Liver (tissue), 9 donors: ENCODE measurements around the gene TOP1. TPM values are rescaled to one million over a fixed set of nuclear protein-coding genes. Genes with fewer than 3 reads are reported as not detected.

Experiments
- DNase-seq: peaks from one replicate; pipeline ENCODE4 v3.0.0-alpha.2; 2017; ENCODE audit warnings: low spot score
- H3K27ac ChIP-seq, 2 donors: one replicate each; pipeline ENCODE4 v1.7.0; 2013; ENCODE audit warnings: inconsistent platforms in 2 of 2, low read length in 2 of 2, control low read depth in 1 of 2, low read depth in 1 of 2, mild to moderate bottlenecking in 1 of 2
- H3K27me3 ChIP-seq, 4 donors: one replicate each; pipeline versions ENCODE4 v1.6.1 to v1.7.0; 2013; ENCODE audit warnings: low read length in 3 of 4, inconsistent platforms in 1 of 4, mild to moderate bottlenecking in 1 of 4, moderate library complexity in 1 of 4; ENCODE audit not compliant: control insufficient read depth in 4 of 4, insufficient read depth in 4 of 4
- H3K36me3 ChIP-seq, 4 donors: one replicate each; pipeline versions ENCODE4 v1.6.1 to v1.7.0; 2013; ENCODE audit warnings: low read length in 3 of 4, mild to moderate bottlenecking in 3 of 4, low read depth in 1 of 4, moderate library complexity in 1 of 4; ENCODE audit not compliant: control insufficient read depth in 4 of 4, insufficient read depth in 3 of 4
- H3K4me1 ChIP-seq, 4 donors: one replicate each; pipeline versions ENCODE4 v1.6.1 to v1.7.0; 2013; ENCODE audit warnings: low read length in 3 of 4, mild to moderate bottlenecking in 3 of 4, moderate library complexity in 1 of 4; ENCODE audit not compliant: control insufficient read depth in 4 of 4, insufficient read depth in 4 of 4
- H3K4me3 ChIP-seq, 3 donors: one replicate each; pipeline versions ENCODE4 v1.6.1 to v1.7.0; 2013; ENCODE audit warnings: low read length in 3 of 3, control low read depth in 1 of 3, low read depth in 1 of 3, mild to moderate bottlenecking in 1 of 3
- H3K9ac ChIP-seq, 2 donors: one replicate each; pipeline ENCODE4 v1.7.0; 2013; ENCODE audit warnings: low read length in 2 of 2, mild to moderate bottlenecking in 2 of 2, moderate library complexity in 2 of 2, control low read depth in 1 of 2, low read depth in 1 of 2
- H3K9me3 ChIP-seq, 4 donors: one replicate each; pipeline versions ENCODE4 v1.6.1 to v1.7.0; 2013; ENCODE audit warnings: low read length in 3 of 4; ENCODE audit not compliant: control insufficient read depth in 4 of 4
- EGR1 ChIP-seq, 2 donors: IDR thresholded peaks; 2 replicates each; pipeline ENCODE4 v1.6.1; 2016 to 2018; ENCODE audit warnings: antibody characterized with exemption in 2 of 2, low read depth in 2 of 2
- FOXA1 ChIP-seq: IDR thresholded peaks from 2 replicates; pipeline ENCODE4 v1.6.1; 2016; ENCODE audit warnings: antibody characterized with exemption
- FOXA2 ChIP-seq: IDR thresholded peaks from 2 replicates; pipeline ENCODE4 v1.6.1; 2016; ENCODE audit warnings: antibody characterized with exemption
- GABPA ChIP-seq, 2 donors: IDR thresholded peaks in 1 of 2; conservative IDR thresholded peaks in 1 of 2; 2 replicates each; pipeline ENCODE4 v1.6.1; 2016; ENCODE audit warnings: antibody characterized with exemption in 2 of 2, mild to moderate bottlenecking in 1 of 2, moderate library complexity in 1 of 2
- HNF4A ChIP-seq, 2 donors: conservative IDR thresholded peaks; 2 replicates each; pipeline ENCODE4 v1.6.1; 2016; ENCODE audit warnings: antibody characterized with exemption in 2 of 2, mild to moderate bottlenecking in 2 of 2
- HNF4G ChIP-seq: IDR thresholded peaks from 2 replicates; pipeline ENCODE4 v1.6.1; 2016; ENCODE audit warnings: antibody characterized with exemption
- JUND ChIP-seq, 2 donors: IDR thresholded peaks; 2 replicates each; pipeline ENCODE4 v1.6.1; 2016; ENCODE audit warnings: antibody characterized with exemption in 2 of 2
- NR2F2 ChIP-seq: IDR thresholded peaks from 2 replicates; pipeline ENCODE4 v1.6.1; 2016; ENCODE audit warnings: antibody characterized with exemption
- RAD21 ChIP-seq, 2 donors: IDR thresholded peaks; 2 replicates each; pipeline ENCODE4 v1.6.1; 2016; ENCODE audit warnings: antibody characterized with exemption in 2 of 2, mild to moderate bottlenecking in 2 of 2
- RXRA ChIP-seq, 2 donors: IDR thresholded peaks; 2 replicates each; pipeline ENCODE4 v1.6.1; 2017 to 2018; ENCODE audit warnings: antibody characterized with exemption in 2 of 2, mild to moderate bottlenecking in 1 of 2
- SP1 ChIP-seq: IDR thresholded peaks from 2 replicates; pipeline ENCODE4 v1.6.1; 2018; ENCODE audit warnings: antibody characterized with exemption, mild to moderate bottlenecking
- TAF1 ChIP-seq: conservative IDR thresholded peaks from 2 replicates; pipeline ENCODE4 v1.6.1; 2016; ENCODE audit warnings: antibody characterized with exemption, mild to moderate bottlenecking
- YY1 ChIP-seq: IDR thresholded peaks from 2 replicates; pipeline ENCODE4 v1.6.1; 2016; ENCODE audit warnings: antibody characterized with exemption, mild to moderate bottlenecking
- WGBS: extraction: QIAGEN DNeasy Blood & Tissue Kit; methylation state at CpG from one replicate; pipeline ENCODE4 v1.1.7; 2013; 5-methylcytosine and 5-hydroxymethylcytosine counted together
- polyA plus RNA-seq, 2 donors: library from polyadenylated mRNA; stranded (reverse) in 1 of 2; unstranded in 1 of 2; fragments of 200-250 nt in 1 of 2; fragments of >200 nt in 1 of 2; fragmentation: Nextera tagmentation in 1 of 2; extraction: Ambion mirVana in 1 of 2; gene quantifications; one replicate each; pipeline versions ENCODE4 v1.2.1 to v1.2.3, GENCODE V29; 2013 to 2015
- total RNA-seq, 2 donors: library from RNA; depleted of rRNA; stranded (reverse); fragments of >200 nt; gene quantifications; one replicate each; pipeline ENCODE4 v1.2.3, GENCODE V29; 2014
- TF ChIP-seq, protein P1 (sequence below): IDR thresholded peaks from 2 replicates; pipeline ENCODE4 v1.6.1; 2016; ENCODE audit warnings: antibody characterized with exemption
- TF ChIP-seq, protein P2 (sequence below): IDR thresholded peaks from 2 replicates; pipeline ENCODE4 v1.6.1; 2016; ENCODE audit warnings: antibody characterized with exemption
- TF ChIP-seq, protein P3 (sequence below): IDR thresholded peaks from 2 replicates; pipeline ENCODE4 v1.6.1; 2016; ENCODE audit warnings: antibody characterized with exemption
- donor health status: healthy.
- donor health status: healthy.
- donor health status: healthy.
- donor health status: healthy.
- donor health status: healthy.

TOP1 gene
- total and polyA plus RNA-seq, 4 donors, result 13.7 to 62.1 (median 19.4) TPM

- TF ChIP-seq, protein P1, sequence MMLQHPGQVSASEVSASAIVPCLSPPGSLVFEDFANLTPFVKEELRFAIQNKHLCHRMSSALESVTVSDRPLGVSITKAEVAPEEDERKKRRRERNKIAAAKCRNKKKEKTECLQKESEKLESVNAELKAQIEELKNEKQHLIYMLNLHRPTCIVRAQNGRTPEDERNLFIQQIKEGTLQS, result no peak
- TF ChIP-seq FOXA2 (no peak), NR2F2 (no peak), HNF4A (conservative IDR thresholded peaks at IDR 0.05) (no peak), YY1 (no peak), EGR1 (IDR thresholded peaks at IDR 0.05; ENCODE audit: low read depth in 2 of 2) (no peak)
Observed at GRCh38 chr20:41018153-41018552, 10.5 kb upstream of the TOP1 start (continued).

GRCh38 chr20:41023549-41023948 lies 5.1 kb upstream of the TOP1 start:
- WGBS, result 88% methylated on average over 3 of the region's 3 CpGs
- H3K4me3 ChIP-seq, result no peak overlapping the region
- H3K27ac ChIP-seq, result no peak overlapping the region
- no peaks in the 10 kb centered on the region for H3K9me3 ChIP-seq
- DNase-seq, result no peak
- peaks cover 0 to 5% (median 0%) of the 10 kb centered on the region in 4 donors for H3K4me1 ChIP-seq
- TF ChIP-seq HNF4G, result no peak
- TF ChIP-seq RAD21 (IDR thresholded peaks at IDR 0.05), result no peak
- H3K27me3 ChIP-seq, result no peaks in the 10 kb centered on the region
- H3K9ac ChIP-seq, result no peak overlapping the region
- no peaks in the 10 kb centered on the region for H3K36me3 ChIP-seq

DNA sequence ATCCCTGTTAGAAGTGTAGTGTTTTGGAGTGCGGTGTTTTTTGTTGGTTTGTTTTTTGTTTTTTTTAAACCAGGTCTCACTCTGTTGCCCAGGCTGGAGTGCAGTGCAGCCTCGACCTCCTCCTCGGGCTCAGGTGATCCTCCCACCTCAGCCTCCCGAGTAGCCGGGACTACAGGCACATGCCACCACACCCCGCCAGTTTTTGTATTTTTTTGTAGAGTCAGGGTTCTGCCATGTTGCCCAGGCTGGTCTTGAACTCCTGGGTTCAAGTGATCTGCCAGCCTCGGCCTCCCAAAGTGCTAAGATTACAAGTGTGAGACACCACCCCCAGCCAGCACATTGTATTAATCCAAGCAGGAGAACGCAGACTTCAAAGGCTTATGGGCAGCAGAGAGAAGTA lies 1.3 kb upstream of the TOP1 start:
- no peak for DNase-seq
- TF ChIP-seq FOXA2 (no peak), HNF4A (conservative IDR thresholded peaks at IDR 0.05) (no peak), YY1 (no peak), RAD21 (IDR thresholded peaks at IDR 0.05) (no peak), RXRA (IDR thresholded peaks at IDR 0.05) (no peak), TAF1 (no peak), EGR1 (IDR thresholded peaks at IDR 0.05; ENCODE audit: low read depth in 2 of 2) (no peak), HNF4G (no peak), SP1 (no peak), NR2F2 (no peak), FOXA1 (no peak), JUND (IDR thresholded peaks at IDR 0.05) (no peak), GABPA (IDR thresholded peaks at IDR 0.05 in 1 of 2, conservative IDR thresholded peaks at IDR 0.05 in 1 of 2) (no peak)
- TF ChIP-seq, protein P1, result no peak
- TF ChIP-seq, protein P2, sequence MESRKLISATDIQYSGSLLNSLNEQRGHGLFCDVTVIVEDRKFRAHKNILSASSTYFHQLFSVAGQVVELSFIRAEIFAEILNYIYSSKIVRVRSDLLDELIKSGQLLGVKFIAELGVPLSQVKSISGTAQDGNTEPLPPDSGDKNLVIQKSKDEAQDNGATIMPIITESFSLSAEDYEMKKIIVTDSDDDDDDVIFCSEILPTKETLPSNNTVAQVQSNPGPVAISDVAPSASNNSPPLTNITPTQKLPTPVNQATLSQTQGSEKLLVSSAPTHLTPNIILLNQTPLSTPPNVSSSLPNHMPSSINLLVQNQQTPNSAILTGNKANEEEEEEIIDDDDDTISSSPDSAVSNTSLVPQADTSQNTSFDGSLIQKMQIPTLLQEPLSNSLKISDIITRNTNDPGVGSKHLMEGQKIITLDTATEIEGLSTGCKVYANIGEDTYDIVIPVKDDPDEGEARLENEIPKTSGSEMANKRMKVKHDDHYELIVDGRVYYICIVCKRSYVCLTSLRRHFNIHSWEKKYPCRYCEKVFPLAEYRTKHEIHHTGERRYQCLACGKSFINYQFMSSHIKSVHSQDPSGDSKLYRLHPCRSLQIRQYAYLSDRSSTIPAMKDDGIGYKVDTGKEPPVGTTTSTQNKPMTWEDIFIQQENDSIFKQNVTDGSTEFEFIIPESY, result no peak
- TF ChIP-seq, protein P3, sequence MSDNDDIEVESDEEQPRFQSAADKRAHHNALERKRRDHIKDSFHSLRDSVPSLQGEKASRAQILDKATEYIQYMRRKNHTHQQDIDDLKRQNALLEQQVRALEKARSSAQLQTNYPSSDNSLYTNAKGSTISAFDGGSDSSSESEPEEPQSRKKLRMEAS, result no peak
- Histone ChIP-seq H3K4me3 (no peak overlapping the region), H3K9ac (no peak overlapping the region), H3K36me3 (no peaks in the 10 kb centered on the region), H3K4me1 (peaks cover 1 to 21% (median 15%) of the 10 kb centered on the region in 4 donors), H3K27me3 (no peaks in the 10 kb centered on the region), H3K9me3 (no peaks in the 10 kb centered on the region), H3K27ac (no peak overlapping the region)
- WGBS, result 96% methylated on average over 8 of the region's 8 CpGs
